HepG2 (cell line): Measurements from ENCODE around the gene ATP9A. TPM values are rescaled to one million over a fixed set of nuclear protein-coding genes. Genes with fewer than 3 reads are reported as not detected.

Experiments used
- CEBPB ChIP-seq: IDR thresholded peaks from 2 replicates; pipeline ENCODE4 v1.6.1; 2011; ENCODE audit warnings: low read depth, low read length, improper control_type of control experiment, borderline replicate concordance
- CHCHD3 ChIP-seq: sonication (generic); formaldehyde crosslinking; IDR thresholded peaks from 2 replicates; pipeline ENCODE4 v1.8.0; 2022; ENCODE audit warnings: mild to moderate bottlenecking, missing genetic modification reagents, moderate library complexity
- EHMT2 ChIP-seq: fragments of 200-600 bp; sonication (generic); IDR thresholded peaks from 2 replicates; pipeline ENCODE4 v1.7.0; 2017; ENCODE audit warnings: antibody characterized with exemption, low read depth, low read length, borderline replicate concordance
- FOSL1 ChIP-seq: sonication (generic); formaldehyde crosslinking; IDR thresholded peaks from 2 replicates; pipeline ENCODE4 v1.9.0; 2021; ENCODE audit warnings: missing genetic modification reagents, borderline replicate concordance
- HDAC6 ChIP-seq: fragments of 200-600 bp; sonication (generic); IDR thresholded peaks from 2 replicates; pipeline ENCODE4 v1.7.0; 2017; ENCODE audit warnings: mild to moderate bottlenecking, antibody characterized with exemption, low read length, low read depth
- HMG20A ChIP-seq: IDR thresholded peaks from 2 replicates; pipeline ENCODE4 v1.6.1; 2016; ENCODE audit warnings: borderline replicate concordance
- HMGXB3 ChIP-seq: sonication (generic); formaldehyde crosslinking; IDR thresholded peaks from 2 replicates; pipeline ENCODE4 v1.4.0; 2020; ENCODE audit warnings: missing genetic modification reagents, borderline replicate concordance
- MAFG ChIP-seq: sonication (generic); formaldehyde crosslinking; IDR thresholded peaks from 2 replicates; pipeline ENCODE4 v1.5.1; 2020; ENCODE audit warnings: mild to moderate bottlenecking, missing genetic modification reagents
- PHB2 ChIP-seq: fragments of 450-650 bp; IDR thresholded peaks from 2 replicates; pipeline ENCODE4 v1.6.1; 2018; ENCODE audit not compliant: partially characterized antibody
- RXRB ChIP-seq: IDR thresholded peaks from 2 replicates; pipeline ENCODE4 v1.6.1; 2016; ENCODE audit warnings: borderline replicate concordance, missing genetic modification reagents, missing compliant biosample characterization
- SMARCE1 ChIP-seq: fragments of 450-650 bp; IDR thresholded peaks from 2 replicates; pipeline ENCODE4 v1.6.1; 2017; ENCODE audit warnings: borderline replicate concordance
- TSC22D2 ChIP-seq: sonication (generic); formaldehyde crosslinking; IDR thresholded peaks from 2 replicates; pipeline ENCODE4 v1.5.1; 2020; ENCODE audit warnings: missing genetic modification reagents, mild to moderate bottlenecking, borderline replicate concordance
- ZFP62 ChIP-seq: sonication (generic); formaldehyde crosslinking; IDR thresholded peaks from 2 replicates; pipeline ENCODE4 v1.4.0; 2020; ENCODE audit warnings: missing genetic modification reagents
- ZNF18 ChIP-seq: sonication (generic); formaldehyde crosslinking; IDR thresholded peaks from 2 replicates; pipeline ENCODE4 v1.8.0; 2022; ENCODE audit warnings: mild to moderate bottlenecking, missing genetic modification reagents; ENCODE audit not compliant: insufficient replicate concordance
- ZNF205 ChIP-seq: IDR thresholded peaks from 2 replicates; pipeline ENCODE4 v1.6.1; 2018; ENCODE audit warnings: missing biosample characterization, missing genetic modification reagents
- ZNF317 ChIP-seq: sonication (generic); formaldehyde crosslinking; IDR thresholded peaks from 2 replicates; pipeline ENCODE4 v1.5.0; 2020; ENCODE audit warnings: mild to moderate bottlenecking, missing genetic modification reagents
- ZNF800 ChIP-seq: sonication (generic); formaldehyde crosslinking; IDR thresholded peaks from 2 replicates; pipeline ENCODE4 v1.4.0; 2020; ENCODE audit warnings: missing genetic modification reagents
- ZNF816 ChIP-seq: sonication (generic); formaldehyde crosslinking; IDR thresholded peaks from 2 replicates; pipeline ENCODE4 v1.8.0; 2022; ENCODE audit warnings: missing genetic modification reagents, mild to moderate bottlenecking, borderline replicate concordance
- polyA plus RNA-seq, 8 experiments: library from polyadenylated mRNA; depleted of rRNA in 3 of 8; stranded (reverse) in 7 of 8; unstranded in 1 of 8; fragments of >200 nt; fragmentation: Illumina TruSeq in 4 of 8; extraction: Trizol in 4 of 8; gene quantifications; 2 replicates each; pipeline versions ENCODE4 v1.2.1 to v1.2.3, GENCODE V29; 2011 to 2016; ENCODE audit warnings: low read depth in 4 of 8, missing spikeins in 1 of 8, mixed read lengths in 1 of 8; ENCODE audit not compliant: insufficient read depth in 1 of 8
- total RNA-seq, 5 experiments: library from RNA; depleted of rRNA; stranded (reverse); fragments of >200 nt; fragmentation: Illumina TruSeq; extraction: Trizol; gene quantifications; 2 replicates each; pipeline ENCODE4 v1.2.3, GENCODE V29; 2016; ENCODE audit warnings: low read depth in 1 of 5

Gene ATP9A
- total and polyA plus RNA-seq, 2 of the 13 experiments (the other 11 are each of a cell fraction or from before 2014, with no cell fraction given): 11.8 to 18.5 TPM

- TF ChIP-seq HMGXB3 (0 out of 2 replicates have a peak, but pooled peaks have one; percentile 19), CEBPB (no peak), MAFG (CRISPR knock-in tag) (no peak), ZNF800 (CRISPR knock-in tag) (no peak), ZNF816 (CRISPR knock-in tag) (no peak), PHB2 (no peak), EHMT2 (no peak), SMARCE1 (no peak), HMG20A (CRISPR knock-in tag) (peak; percentile 18; the same call in 1 of the 2 replicates), ZNF317 (CRISPR knock-in tag) (peak; percentile 93), TSC22D2 (CRISPR knock-in tag) (no peak), HDAC6 (no peak), RXRB (CRISPR knock-in tag) (peak; percentile 65), FOSL1 (CRISPR knock-in tag) (no peak), ZNF205 (peak; percentile 29; the same call in 1 of the 2 replicates), ZFP62 (no peak), CHCHD3 (CRISPR knock-in tag) (peak; percentile 81; the same call in 1 of the 2 replicates), ZNF18 (no peak)
Measured at GRCh38 chr20:51815383-51816076, 47.3 kb upstream of the ATP9A start (continued).
